Measurements from ENCODE around the gene CELF4.

GRCh38 chr18:37309861-37310260 lies 255.7 kb downstream of the CELF4 start:
- TF ChIP-seq, protein P1, sequence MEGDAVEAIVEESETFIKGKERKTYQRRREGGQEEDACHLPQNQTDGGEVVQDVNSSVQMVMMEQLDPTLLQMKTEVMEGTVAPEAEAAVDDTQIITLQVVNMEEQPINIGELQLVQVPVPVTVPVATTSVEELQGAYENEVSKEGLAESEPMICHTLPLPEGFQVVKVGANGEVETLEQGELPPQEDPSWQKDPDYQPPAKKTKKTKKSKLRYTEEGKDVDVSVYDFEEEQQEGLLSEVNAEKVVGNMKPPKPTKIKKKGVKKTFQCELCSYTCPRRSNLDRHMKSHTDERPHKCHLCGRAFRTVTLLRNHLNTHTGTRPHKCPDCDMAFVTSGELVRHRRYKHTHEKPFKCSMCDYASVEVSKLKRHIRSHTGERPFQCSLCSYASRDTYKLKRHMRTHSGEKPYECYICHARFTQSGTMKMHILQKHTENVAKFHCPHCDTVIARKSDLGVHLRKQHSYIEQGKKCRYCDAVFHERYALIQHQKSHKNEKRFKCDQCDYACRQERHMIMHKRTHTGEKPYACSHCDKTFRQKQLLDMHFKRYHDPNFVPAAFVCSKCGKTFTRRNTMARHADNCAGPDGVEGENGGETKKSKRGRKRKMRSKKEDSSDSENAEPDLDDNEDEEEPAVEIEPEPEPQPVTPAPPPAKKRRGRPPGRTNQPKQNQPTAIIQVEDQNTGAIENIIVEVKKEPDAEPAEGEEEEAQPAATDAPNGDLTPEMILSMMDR (IDR thresholded peaks at IDR 0.05; ENCODE audit: insufficient read depth, low read length), result no peak
- no peak for TF ChIP-seq POLR2AphosphoS5 (IDR thresholded peaks at IDR 0.05; ENCODE audit: low read depth)
